GM12872 (cell line): ENCODE measurements around the gene NDUFB4.

Source experiments
- TF ChIP-seq, protein P1 (sequence below): IDR thresholded peaks from 3 replicates; pipeline ENCODE4 v1.5.1; 2011; ENCODE audit warnings: low read depth, mild to moderate bottlenecking, low read length, moderate library complexity; ENCODE audit not compliant: insufficient read depth

Gene NDUFB4

DNA sequence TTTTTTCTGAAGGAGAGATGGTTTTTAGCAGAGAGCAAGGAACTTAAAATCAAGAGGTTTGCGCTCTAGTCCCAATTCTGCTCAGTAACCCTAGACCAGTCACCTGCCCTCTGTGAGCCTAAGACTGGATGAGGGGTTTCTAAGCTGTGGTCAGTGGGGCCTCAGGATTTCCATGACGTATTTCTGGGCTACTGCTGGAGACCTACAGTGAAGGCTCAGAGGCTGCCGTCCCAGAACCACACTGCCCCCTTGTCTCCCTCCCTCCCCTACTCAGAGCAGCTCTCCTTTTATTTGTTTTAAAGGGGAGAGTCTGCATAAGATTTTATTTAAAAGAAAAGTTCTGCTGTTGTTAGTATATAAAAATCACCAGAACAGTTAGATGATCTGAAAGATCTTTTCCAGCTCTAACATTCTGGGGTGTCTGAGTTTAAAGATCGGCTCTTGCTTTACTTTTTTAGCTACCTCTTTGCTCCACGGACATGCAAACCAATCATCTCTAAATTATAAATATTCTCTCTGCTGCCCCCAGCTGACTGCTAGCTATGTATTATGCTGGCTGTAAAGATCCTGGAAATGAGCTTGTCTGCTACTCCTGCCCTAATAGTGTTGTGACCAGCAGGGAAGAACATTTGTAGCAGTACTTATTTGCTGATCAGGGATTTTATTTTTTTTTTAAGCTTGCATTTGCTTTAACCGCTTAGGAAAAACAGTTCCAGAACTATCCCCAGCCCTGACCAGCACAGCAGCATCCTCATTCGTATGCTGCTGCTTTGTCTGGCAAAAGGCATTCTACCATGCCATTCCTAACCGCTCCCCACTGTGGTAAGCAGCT lies 28.6 kb upstream of the NDUFB4 start:
- TF ChIP-seq, protein P1, sequence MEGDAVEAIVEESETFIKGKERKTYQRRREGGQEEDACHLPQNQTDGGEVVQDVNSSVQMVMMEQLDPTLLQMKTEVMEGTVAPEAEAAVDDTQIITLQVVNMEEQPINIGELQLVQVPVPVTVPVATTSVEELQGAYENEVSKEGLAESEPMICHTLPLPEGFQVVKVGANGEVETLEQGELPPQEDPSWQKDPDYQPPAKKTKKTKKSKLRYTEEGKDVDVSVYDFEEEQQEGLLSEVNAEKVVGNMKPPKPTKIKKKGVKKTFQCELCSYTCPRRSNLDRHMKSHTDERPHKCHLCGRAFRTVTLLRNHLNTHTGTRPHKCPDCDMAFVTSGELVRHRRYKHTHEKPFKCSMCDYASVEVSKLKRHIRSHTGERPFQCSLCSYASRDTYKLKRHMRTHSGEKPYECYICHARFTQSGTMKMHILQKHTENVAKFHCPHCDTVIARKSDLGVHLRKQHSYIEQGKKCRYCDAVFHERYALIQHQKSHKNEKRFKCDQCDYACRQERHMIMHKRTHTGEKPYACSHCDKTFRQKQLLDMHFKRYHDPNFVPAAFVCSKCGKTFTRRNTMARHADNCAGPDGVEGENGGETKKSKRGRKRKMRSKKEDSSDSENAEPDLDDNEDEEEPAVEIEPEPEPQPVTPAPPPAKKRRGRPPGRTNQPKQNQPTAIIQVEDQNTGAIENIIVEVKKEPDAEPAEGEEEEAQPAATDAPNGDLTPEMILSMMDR: peak; percentile 38; the same call in 2 of the 3 replicates

DNA sequence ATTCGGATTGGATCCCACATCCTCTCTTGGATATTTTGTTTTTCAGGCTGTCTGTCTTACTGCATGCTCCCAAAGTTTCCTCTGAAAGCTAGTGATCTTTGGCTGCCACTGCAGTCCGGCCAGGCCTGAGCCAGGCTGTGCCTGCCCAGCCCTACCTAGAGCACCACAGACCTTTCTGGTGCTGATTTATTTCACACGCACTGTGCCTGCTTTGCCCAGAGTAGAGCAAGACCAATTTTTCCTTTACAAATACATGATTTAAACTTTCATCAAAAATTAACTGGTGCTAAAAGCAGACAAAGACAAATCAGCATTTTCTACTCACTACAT lies 28.0 kb upstream of the NDUFB4 start:
- TF ChIP-seq, protein P1: no peak

DNA sequence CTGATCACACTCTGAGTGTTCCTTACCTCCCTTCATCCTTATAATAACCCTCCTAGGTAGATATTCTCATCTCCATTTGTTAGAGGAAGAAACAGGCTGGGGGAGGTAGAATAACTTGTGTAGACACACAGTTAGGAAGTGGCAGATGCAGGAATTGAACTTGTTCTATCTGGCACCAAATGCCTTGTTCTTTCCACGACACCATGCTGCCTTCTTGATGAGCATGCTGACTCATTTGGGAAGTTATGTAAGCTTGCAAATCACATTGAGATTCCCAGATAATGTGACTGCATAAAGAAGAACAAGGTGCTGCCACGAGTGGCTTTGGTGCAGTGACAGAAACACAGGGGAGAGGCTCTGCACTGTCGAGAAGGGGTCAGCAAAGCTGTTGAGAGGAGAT lies 27.5 kb upstream of the NDUFB4 start:
- TF ChIP-seq, protein P1: no peak

DNA sequence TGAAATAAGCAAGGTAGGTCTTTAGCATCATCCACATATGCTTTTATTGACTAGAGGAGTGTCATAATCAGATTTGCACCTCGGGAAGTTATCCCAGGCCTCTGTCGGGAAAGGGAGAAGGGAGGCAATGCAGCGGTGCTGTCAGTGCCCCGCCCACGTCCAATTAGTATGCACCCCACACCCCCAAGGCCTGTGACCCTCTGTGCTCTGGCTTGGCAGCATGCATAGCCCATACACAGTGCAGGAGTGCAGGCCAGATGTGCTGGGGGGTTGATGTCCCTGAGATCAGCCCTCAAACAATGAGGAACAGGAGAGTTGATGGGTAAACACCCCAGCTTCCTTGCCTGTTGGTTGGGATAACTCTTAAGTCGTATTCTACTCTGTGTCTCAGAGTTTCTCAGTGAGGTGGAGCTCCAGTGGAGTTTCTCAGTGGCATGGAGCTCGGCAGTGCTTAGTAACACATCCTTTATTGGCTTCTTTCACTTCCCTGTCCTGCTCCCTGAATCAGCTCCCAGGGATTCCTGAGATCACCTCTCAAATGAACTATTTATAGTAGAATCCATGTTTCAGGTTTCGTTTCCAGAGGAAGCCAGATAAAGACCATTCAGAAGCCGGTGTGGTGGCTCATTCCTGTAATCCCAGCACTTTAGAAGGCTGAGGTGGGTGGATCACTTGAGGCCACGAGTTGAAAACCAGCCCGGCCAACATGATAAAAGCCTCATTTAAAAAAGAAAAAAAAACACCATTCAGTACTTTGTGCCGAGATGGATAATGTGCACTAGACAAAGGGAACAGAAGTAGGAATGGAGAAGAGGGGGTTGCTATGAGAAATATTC lies 26.7 kb upstream of the NDUFB4 start:
- TF ChIP-seq, protein P1: no peak

DNA sequence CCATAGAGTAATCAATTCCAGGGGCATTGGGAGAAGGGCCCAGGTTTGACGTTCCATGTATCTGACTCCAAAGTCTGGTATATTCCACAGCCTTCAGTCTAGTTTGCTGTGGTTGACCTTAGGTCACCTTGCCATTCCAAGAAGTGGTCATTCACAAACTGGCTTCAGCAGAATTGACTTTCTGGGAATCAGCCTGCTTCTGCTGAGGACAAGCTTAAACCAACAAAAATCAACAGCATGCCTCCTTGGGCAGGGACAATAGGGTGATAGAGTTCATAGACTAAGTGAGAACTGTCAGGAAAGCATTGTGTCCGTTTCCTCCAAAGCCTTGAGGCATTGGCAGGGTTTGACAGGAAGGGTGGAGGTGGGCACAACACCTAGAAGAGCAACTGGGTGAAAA lies 24.1 kb upstream of the NDUFB4 start:
- TF ChIP-seq, protein P1: no peak

DNA sequence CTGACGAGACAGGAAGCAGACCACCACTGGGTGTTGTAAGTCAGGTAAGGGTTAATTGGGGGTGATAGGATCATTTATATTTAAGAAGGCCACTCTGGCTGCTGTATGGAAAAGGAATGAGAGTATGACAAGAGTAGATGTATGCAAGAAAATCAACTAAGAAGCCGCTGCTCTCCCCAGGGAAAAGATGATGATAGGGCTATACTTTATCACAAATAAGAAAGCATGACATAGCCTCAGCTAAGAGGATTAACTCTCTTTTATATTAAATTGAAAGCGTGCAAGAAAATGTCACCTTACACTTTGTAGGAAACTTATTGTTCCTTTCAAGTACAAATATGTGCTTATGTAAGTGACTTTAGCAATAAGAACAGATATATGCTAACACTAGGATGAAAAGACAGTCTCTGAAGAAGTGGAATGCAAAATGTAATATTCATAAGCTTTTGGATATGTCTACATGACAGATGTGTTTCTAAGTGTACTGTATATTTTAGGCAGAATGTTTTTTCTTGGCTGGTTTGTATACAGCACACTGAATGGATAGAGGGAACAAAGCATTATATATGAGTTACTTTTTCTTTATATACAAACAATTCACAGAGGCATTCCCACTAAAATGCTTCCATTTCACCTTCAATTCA lies 8.7 kb upstream of the NDUFB4 start:
- TF ChIP-seq, protein P1: no peak

DNA sequence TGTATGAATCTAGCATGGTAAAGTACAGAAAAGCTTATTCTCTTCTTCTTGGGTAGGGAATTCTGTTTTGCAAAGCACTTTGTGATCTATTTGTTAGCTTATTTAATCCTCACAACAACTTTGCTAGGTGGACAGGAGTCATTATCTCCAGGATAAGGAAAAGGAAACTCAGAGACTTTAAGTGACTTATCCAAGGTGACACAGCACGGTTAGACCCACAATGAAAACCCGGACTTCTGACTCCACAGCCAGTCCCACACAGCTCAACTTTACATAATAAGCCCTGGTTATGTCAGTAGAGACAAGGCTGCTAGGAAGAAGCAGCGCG lies 384 bp upstream of the NDUFB4 start:
- TF ChIP-seq, protein P1: no peak
